HG03175 (cell line): Measurements from ENCODE around the gene TNFRSF25.

Experiments
- ATAC-seq: cut with Tn5 transposase; IDR thresholded peaks from one replicate; pipeline ENCODE4 v1.9.1; 2021; ENCODE audit warnings: mild to moderate bottlenecking, moderate library complexity; ENCODE audit not compliant: unreplicated experiment

Gene TNFRSF25

DNA sequence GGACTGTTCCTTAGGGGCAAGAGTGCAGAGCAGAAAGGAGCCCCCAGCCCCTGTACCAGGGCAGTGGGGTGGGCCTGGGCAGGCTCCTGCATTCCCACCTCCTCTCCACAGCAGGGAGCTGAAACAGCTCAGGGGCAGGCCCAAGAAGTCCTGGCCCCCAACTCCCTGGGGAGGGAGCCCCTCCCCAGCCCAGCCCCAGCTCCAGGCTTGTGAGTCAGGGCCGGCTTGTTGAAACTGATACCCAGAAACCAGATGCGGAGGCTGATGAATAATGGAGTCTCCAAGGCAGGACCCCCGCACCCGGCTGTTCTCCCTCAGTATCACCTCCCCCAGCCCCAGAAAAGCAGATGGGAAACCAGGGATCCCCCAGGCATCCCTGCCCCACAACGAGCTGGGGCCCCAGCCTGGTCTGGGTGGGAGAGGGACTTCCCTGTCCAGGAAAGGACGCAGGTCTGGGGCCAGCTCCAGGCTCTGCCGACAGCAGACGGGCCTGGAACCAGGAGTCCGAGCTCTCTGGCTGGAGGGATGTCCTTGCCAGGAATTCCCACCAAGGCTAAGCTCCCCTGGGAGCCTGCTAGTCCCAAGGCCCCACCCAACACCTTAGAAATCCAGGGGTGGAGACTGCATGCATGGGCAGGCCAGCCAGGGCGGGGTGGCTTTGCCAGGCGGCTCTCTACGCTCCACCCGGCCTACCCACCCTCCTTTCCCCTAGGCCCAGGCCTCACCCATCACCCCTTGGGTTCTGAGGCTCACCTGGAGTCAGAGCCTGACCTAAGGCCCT lies 22.8 kb upstream of the TNFRSF25 start:
- no peak for ATAC-seq

DNA sequence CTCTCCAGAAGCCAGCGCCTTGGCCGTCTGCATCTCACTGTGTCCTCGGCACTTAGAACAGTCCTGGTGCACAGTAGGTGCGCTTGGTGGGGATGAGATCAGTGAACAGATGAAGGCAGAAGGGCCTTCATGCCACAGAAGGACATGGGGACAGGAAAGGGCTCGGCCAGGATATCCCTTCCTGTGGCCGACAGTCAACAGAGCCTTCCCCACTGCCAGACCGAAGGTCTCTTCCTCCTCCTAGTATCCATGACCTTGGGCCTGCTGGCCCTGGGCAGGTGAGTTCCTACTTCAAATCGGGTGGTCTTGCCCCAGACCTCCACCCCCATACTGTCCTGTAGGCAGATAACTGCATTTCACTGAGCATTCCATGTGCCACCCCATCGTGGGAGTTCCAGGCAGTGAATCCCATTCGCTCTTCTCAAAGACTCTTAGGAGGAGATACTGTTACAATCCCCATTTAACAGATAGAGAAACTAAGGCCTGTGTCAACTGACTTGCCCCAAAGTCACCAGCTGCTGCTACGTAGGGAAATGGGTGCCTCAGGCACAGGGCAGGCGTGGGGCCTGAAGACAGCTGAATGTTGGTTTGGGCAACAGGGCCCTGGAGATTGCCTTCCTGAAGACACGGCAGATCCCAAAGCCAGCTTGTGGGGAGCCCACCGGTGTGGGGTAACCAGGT lies 22.0 kb upstream of the TNFRSF25 start:
- no peak for ATAC-seq

DNA sequence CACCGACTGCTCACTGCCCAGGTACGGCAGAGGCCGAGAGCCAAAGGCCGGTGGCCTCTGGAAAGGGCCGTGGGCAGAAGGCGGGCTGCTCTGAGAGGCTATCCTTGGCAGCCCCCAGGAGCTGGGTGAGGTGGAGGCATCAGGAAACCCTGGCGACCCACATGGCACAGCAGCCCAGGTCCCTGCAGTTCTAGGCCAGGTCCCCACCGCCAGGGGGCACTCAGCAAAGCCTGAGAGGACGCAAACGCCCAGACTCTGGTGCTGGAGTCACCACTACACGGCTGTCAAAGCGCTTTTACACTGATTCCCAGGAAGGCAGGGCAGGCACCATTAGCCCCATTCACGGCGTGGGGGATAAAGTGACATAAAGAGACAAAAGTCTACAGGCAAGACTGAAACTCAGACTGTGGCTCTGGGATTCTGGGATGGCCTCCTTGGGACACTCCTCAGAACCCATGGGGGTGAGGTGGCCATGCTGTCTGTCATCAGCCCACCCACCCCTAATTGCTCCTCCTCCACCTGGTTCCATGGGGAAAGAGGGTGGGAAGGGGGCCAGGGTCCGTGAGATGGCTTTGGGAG lies 20.5 kb upstream of the TNFRSF25 start:
- peak; percentile 46 for ATAC-seq

DNA sequence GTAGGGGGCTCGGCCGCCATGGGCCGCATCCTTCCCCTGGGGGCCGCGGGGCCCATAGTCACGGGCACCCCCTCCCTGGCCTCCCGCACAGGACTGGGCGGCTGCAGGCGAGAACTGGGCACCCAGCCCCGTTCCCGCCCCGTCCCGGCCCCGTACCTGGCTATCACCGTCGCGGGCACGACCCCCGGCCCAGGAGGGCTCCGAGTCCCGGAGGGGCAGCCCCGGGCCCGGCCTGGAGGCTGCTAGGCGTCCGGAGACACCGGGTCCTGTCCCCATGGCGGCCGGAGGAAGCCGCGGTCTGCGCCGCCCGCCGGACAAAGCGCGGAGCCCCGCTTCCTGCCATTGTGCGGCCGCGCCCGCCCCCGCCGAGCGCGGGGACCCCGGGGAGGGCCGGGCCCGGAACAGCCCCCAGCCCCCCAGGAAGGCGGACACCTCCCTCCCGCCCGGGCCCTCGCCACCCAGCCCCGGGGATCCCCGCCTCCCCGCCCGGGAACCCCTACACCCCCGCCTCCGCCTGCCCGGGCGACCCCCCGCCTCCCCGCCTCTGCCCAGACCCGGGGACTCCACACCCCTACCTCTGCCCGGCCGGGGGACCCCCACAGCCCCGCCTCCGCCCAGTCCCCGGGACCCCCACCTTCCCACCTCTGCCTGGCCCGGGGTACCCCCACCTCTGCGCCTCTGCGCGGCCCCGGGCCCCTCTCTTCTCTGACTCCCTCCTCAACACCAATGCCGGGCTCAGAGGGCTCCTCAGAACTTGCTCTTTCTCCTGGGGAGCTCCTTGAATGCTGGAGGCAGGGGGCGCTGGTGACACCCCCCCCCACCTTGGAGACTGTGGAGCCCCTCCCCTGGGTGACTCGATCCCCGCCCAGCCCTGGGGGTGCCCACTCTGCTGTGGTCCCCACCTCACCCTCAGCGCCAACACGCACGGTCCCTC lies 19.5 kb upstream of the TNFRSF25 start:
- ATAC-seq: no peak

DNA sequence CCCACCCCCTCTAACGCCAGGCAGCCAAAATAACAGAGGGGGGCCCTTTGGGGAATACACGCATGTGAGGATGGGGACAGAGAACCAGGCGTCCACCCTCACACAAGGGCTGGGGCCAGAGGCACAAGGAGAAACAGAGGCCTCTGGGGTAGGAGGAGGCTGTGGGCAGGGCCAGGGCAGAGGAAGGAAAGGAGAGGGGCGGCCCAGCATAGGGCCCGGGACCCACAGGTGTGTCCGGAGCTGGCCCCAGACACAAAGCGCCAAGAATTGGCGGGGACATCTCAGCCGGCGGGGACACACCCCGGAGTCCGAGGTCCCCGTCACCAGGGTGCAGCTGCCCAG lies 18.8 kb upstream of the TNFRSF25 start:
- ATAC-seq: no peak

DNA sequence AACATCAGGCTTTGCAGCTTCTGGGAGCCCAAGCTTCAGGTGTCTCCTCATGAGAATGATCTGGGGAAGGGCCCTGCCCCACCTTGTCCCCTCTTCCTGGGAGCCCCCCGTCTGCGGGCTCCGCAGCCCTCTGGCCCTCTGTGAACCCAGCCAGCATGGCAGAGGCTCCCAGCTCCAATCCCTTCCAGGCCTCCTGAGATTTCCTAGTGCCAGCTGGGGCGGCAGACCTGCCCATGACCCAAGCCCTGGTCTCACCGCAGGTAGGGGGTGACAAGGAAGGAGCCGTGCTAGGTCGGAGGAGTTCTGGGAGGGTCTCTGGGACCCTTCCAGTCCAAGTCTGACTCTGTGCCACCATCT lies 17.8 kb upstream of the TNFRSF25 start:
- no peak for ATAC-seq

DNA sequence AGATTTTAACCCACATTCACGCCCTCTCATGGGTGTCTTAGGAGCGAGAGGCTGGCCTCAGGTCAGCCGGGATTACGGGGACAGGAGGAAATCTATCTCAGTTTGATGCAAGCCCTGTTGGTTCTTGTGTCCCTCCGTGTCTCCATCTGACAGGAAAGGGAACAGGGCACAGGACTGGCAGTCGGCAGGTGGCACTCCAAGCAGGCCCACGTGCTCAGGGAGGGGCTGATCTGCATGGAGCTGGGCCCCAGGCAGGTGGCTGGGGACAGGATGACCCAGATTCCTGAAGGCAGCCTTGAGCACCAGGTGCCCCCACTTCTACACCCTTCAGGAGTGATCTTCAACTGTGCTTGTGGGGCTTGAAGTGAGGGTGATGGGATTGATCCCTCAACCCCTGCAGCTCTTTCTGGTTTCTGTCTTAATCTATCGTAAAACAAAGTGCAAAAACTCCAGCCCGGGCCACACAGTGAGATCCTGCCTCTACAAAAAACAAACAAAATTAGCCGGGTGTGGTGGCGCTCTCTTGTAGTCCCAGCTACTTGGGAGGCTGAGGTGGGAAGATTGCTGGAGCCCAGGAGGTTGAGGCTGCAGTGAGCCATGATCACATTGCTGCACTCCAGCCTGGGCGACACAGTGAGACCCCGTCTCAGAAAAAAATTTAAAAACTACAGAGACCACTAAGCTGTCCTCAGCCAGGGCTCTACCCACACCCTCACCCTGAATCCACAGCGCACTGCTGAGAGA lies 17.2 kb upstream of the TNFRSF25 start:
- ATAC-seq: no peak

DNA sequence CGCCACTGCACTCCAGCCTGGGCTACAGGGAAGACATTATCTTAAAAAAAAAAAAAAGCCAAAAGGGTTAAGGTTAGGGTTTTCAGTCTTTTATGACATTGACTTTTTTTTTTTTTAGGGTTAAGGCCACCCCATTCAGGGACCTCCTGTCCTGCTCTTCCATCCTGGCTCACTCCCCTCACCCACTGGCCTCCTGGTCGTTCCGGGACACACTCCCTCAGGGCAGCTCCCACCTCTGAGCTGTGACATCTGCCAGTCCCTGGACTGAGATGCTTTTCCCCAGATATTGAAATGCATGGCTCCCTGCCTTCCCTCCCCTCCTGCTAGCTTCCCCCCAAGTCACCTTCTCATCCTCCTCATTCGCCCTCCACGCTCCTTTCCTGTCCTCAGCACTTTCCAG lies 15.8 kb upstream of the TNFRSF25 start:
- ATAC-seq: no peak

DNA sequence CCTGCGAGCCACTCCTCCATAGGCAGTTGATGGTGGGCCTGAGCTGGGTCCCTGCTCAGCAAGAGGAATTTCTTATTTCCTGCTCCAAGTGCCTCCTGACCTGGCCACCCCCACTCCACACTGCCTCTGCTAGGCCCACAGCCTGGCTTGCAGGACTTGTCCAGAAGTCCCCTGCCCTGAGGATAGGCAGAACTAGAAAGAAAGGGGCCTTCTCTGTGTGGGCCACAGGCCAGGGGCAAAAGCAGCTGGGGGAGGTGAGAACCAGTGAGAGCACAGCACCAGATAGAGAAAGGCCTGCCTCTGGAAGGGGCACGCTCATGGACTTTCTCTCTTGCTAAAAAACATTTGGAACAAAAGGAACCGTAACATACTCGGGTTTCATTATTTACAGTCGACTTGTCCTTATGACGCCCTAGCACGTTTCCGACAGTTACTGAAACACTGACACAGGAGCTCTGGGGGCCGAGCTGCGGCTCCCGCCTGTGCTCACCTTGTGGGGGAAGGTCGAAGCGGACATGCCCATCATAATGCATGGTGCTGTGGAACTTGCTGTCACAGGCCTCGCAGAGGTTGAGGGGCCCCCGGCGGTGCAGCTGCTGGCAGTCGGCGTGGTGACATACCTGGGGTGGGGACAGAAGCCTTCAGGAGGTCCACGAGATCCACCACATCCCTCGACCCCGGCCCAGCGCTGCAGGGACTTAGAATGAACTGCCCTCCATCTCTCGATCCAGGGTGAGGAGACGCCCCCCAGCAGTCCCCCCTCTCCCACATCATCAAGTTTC lies 11.3 kb upstream of the TNFRSF25 start:
- ATAC-seq: no peak

DNA sequence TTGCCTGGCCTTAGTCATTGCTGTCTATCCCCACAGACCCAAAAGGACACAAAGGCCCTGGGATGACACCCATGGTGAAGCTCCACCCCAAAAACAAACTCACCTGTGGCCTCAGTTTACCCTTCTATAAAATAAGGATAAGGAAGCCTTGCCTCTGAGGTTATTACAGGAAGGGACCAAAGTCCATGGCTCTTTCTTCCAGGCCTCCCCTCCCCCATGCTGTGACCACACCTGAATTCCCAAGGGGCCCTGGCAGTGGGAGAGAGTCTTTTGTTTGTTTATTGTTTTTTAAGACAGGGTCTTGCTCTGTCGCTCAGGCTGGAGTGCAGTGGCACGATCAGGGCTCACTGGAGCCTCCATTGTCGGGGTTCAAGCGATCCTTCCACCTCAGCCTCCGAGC lies 10.5 kb upstream of the TNFRSF25 start:
- no peak for ATAC-seq

DNA sequence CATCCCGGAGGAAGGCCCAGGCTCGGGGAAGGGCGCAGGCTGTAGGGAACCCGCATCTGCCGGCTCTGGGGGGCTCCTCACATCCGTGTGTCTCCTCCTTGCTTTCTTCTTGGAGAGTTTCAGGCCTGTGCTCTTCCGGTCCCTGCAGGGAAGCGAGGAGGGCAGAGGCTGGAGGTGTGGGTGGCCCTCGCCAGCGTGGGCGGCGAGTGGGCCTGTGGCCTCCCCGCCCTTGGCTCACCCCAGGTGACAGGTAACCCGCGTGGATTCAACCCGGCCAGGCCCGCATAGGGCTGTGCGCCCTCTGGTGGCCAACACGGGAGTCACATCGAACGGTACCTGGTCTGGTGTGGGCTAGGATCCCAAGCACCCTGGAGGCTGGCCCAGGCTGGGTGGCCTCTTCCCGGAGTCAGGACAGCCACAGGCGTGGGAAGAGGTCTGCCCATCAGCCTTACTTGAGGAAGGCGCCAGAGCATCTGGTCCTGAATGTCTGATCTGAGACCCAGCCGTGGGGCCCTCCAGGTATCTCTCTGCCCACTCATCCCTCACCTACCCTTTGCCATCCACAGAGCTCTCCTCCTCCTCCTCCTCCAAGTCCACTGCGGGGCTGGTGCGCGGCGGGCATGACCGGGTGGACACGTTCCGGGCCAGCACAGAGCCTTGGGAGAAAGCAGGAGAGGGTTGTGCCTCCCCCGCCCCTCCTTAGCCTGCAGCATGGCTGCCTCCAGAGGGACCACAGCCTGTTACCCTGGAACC lies 9.6 kb upstream of the TNFRSF25 start:
- ATAC-seq: no peak

DNA sequence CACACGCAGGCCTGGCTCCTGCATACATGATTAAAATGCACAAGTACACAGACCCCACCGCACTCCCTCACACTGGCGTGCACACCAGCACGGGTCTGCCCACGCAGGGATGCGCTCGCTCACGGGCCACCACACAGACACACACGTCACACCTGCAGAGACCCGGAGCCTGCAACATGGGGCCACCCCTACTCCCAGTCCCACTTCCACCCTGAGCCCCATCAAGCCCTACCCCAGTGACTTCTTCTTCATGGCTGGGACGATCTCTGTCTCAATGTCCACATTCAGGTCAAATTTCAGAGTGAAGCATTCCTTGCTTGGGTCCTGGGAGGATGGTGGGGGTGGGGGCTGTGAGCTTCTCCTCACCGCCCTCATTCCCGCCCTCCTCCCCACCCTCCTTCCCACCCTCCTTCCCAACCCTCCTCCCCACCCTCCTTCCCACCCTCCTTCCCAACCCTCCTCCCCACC lies 8.9 kb upstream of the TNFRSF25 start:
- ATAC-seq: no peak

DNA sequence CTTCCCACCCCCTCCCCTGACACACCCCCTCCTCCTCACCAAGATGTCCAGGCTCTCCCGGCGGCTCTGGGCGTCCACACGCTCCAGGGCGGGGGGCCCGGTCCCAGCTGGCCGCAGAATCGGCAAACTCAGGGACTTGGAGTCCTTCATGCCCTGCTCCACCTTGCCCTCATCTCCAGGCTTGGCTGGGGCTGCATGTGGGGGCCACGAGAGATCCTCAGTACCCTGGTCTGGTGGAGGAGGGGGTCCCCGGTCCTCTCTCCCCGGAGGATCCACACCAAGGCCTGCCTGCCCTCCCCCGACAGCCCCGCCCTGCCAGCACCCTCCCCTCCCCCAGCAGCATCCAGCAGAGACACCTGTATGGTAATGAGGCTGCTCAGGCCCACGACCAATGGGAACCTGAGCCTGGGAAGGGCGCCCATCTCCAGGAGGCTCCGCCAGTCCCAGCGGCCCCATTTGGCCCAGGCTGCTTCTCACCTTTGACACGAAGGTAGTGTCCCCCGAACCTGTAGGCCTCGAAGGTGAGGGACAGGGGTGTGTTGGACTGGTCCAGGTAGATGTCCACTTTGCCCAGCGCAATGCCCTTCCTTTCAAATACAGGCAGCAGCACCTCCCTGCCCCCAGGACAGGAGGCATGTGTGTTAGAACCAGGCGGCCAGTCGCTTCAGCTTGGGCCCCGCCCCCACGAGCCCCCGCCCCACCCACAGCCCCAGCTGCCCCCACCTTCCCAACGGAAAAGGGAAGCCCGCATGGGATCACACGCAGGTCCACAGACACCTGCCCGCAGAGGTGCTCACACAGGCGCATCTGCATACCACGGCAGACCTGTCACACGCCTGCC lies 8.2 kb upstream of the TNFRSF25 start:
- no peak for ATAC-seq

DNA sequence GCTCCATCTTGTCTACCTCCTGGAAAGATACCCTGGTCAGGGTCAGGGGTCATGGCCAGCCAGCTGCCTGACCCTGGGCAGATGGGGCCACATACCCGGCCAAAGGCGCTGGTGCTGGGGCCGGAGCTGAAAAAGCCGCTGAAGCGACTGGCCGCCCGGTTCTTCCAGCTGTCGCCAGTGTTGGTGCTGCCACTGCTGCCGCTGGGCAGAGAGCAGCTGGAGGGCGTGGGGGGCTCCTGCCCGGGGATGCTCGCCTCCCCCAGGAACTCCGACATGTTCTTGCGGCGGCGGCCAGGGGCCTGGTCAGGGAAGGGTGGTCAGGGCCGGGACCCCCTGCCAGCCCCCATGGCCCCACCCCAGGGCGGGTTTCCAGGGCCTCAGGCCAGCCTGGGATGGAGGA lies 7.2 kb upstream of the TNFRSF25 start:
- no peak for ATAC-seq

DNA sequence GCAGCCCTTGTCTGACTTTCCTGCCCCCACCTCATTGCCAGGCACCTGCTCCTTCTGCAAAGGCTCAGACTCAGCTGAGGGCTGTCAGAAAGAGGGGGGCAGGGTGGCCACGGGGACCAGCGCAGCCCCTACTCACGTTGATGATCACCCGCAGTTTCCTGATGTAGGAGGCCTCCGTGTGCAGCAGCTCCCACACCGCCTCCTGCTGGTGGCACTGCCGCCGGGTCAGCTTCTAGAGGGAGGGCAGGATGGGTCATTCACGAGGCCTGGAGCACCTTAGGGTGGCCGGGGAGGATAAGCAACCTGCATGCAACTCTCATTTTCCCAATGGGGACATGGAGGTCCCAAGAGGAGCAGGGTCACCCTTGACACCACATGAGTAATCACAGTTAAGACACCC lies 6.4 kb upstream of the TNFRSF25 start:
- no peak for ATAC-seq

DNA sequence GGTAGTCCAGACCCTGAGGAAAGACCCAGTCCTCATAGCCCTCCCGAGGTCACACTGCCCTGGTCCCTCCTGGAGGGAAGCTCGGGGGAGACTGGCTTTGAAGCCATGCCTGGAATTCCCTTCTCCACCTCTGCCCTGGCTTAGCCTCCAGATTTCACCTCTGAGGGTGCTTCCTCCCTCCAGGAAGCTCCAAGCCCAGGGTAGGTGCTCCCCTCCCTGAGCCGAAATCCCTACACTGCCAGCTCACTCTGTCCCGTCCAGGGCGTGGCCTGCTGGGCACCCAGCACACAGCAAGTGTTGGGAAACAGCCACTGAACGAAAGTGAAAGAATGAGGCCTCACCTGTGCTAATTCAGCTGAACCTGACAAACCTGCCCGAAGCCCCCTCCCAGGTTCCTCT lies 6.0 kb upstream of the TNFRSF25 start:
- ATAC-seq: no peak

DNA sequence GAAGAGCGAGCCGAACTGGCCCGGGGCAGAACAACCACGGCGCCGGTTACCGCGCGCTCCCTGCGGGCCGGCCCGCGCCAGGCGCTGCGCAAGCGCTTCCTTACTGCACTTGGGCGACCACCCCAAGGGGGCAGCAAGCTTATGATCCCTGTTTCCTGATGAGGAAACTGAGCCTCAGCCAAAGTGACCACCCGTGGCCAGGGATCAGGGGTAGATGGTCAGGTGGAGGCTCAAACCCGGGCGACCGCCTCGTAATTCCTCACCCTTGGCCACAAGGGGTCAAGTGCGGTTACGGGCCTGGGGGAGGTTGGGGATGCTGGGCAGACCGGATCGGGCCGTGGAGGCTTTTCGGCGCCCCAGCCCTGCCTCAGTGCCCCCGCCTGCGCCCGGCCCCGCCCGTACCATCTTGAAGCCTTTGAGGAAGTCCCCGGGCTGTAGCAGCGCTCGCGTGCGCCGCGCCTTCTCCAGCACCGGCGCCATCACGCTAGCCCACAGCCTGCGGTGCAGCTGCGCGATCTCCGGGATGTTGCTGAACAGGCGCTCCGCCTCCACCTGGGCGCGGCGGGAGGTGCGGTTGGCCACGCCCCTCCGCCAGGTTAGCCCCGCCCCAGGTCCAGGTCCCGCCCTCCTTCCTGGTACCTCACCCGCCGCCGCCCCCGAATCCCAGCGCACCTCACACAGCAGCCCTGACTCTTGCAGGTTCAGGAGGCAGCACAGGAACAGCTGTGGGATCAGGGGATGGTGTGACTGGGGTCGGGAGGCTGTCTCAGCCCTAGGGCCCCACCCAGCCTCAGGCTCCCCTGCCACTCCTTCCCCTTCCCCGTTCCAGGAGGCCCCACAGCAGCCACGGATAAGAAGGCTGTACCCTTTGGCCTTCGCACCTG lies 5.4 kb upstream of the TNFRSF25 start:
- no peak for ATAC-seq
